Measurements from ENCODE around the gene IFFO2. TPM values are rescaled to one million over a fixed set of nuclear protein-coding genes. Genes with fewer than 3 reads are reported as not detected.

Gene IFFO2
- total and polyA plus RNA-seq, 10 of the 15 experiments (the other 5 are each of a cell fraction or from before 2014, with no cell fraction given): 1.2 to 18.4 (median 6.7) TPM

DNA sequence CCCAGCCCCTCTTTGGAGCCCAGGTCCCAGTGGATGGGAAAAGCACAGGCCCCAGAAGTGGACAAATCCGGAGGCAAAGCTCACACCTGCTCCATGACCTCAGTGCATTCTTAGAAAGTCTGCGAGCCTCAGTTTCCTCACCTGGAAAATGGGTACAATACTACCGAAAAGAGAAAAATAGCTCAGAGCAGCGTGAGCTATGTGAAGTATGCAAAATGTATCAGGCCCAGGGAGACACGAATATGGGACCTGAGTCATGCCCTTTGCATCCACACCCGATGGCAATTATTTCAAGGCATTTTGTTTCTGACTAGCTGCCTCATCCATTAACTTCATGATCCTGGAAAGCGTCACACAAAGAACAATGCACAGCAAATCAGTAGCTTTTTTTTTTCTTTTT lies 63.4 kb downstream of the IFFO2 start:
- RAD21 ChIA-PET (ENCODE audit: unreplicated experiment): interaction anchor here (1.0 kb wide), 1 partner anchor 9 kb away, joined by 3 read pairs; the partner anchor contains the start of gene ALDH4A1

More for the DNA sequence above, 63.4 kb downstream of the IFFO2 start:
- H3K4me3 ChIP-seq: no peak overlapping the region
- H3K4me1 ChIP-seq (ENCODE audit: control insufficient read depth, insufficient read depth, low read length): no peaks in the 10 kb centered on the region
- intact Hi-C loops (cut with micrococcal nuclease; ENCODE audit: unreplicated experiment): no loop called here
- no peak overlapping the region for H3K4me2 ChIP-seq (ENCODE audit: control insufficient read depth, insufficient read depth)
- no peaks in the 10 kb centered on the region for H3K27me3 ChIP-seq (replicated peaks in 1 of 2; ENCODE audit: control insufficient read depth in 2 of 2, insufficient read depth in 2 of 2, low read length in 1 of 2)
- 68% methylated on average over 7 of the region's 7 CpGs for WGBS (ENCODE audit: insufficient coverage, insufficient replicate concordance, low lambda C conversion rate, missing lambda C conversion rate)
- DNase-seq (ENCODE audit: low read depth, low spot score): no peak
- no peak for ATAC-seq
- H2AFZ ChIP-seq (ENCODE audit: control insufficient read depth, low read depth, low read length): no peak overlapping the region
- ChIA-PET CTCF (interaction anchor here (1.0 to 1.8 kb wide), 6 partner anchors 9 to 221 kb away, joined by 3 to 8 read pairs (median 4); no protein-coding TSS in a partner anchor), SMC1A (ENCODE audit: uncharacterized antibody, unreplicated experiment) (interaction anchor here (1.0 kb wide), 1 partner anchor 70 kb away, joined by 3 read pairs; no protein-coding TSS in a partner anchor), POLR2A (interaction anchor here (0.6 kb wide), 1 partner anchor 721 kb away, joined by 3 read pairs; no protein-coding TSS in a partner anchor)
- peaks cover 0 to 1% of the 10 kb centered on the region in 2 experiments; a peak in 1 of 4 replicates for H3K36me3 ChIP-seq (ENCODE audit: control insufficient read depth in 2 of 2, insufficient read depth in 2 of 2, low read length in 1 of 2)
- BruUV-seq (replicated peaks): no TSS peak
- in situ Hi-C loops (cut with MboI): no loop called here
- H3K79me2 ChIP-seq (ENCODE audit: control insufficient read depth, insufficient read depth, low read length): no peaks in the 10 kb centered on the region
- TF ChIP-seq, protein P1, sequence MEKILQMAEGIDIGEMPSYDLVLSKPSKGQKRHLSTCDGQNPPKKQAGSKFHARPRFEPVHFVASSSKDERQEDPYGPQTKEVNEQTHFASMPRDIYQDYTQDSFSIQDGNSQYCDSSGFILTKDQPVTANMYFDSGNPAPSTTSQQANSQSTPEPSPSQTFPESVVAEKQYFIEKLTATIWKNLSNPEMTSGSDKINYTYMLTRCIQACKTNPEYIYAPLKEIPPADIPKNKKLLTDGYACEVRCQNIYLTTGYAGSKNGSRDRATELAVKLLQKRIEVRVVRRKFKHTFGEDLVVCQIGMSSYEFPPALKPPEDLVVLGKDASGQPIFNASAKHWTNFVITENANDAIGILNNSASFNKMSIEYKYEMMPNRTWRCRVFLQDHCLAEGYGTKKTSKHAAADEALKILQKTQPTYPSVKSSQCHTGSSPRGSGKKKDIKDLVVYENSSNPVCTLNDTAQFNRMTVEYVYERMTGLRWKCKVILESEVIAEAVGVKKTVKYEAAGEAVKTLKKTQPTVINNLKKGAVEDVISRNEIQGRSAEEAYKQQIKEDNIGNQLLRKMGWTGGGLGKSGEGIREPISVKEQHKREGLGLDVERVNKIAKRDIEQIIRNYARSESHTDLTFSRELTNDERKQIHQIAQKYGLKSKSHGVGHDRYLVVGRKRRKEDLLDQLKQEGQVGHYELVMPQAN (conservative IDR thresholded peaks at IDR 0.05): no peak
- TF ChIP-seq RUNX3 (IDR thresholded peaks at IDR 0.05; ENCODE audit: low read length) (no peak), MTA2 (IDR thresholded peaks at IDR 0.05; ENCODE audit: low read depth) (no peak), ZZZ3 (IDR thresholded peaks at IDR 0.05; ENCODE audit: control insufficient read depth, insufficient read length, low read depth) (no peak), SP1 (IDR thresholded peaks at IDR 0.05; ENCODE audit: low read depth, low read length) (no peak), CHD4 (IDR thresholded peaks at IDR 0.05) (no peak), BMI1 (IDR thresholded peaks at IDR 0.05; ENCODE audit: borderline replicate concordance) (no peak), KLF5 (IDR thresholded peaks at IDR 0.05; ENCODE audit: partially characterized antibody) (no peak)
- TF ChIP-seq, protein P2, sequence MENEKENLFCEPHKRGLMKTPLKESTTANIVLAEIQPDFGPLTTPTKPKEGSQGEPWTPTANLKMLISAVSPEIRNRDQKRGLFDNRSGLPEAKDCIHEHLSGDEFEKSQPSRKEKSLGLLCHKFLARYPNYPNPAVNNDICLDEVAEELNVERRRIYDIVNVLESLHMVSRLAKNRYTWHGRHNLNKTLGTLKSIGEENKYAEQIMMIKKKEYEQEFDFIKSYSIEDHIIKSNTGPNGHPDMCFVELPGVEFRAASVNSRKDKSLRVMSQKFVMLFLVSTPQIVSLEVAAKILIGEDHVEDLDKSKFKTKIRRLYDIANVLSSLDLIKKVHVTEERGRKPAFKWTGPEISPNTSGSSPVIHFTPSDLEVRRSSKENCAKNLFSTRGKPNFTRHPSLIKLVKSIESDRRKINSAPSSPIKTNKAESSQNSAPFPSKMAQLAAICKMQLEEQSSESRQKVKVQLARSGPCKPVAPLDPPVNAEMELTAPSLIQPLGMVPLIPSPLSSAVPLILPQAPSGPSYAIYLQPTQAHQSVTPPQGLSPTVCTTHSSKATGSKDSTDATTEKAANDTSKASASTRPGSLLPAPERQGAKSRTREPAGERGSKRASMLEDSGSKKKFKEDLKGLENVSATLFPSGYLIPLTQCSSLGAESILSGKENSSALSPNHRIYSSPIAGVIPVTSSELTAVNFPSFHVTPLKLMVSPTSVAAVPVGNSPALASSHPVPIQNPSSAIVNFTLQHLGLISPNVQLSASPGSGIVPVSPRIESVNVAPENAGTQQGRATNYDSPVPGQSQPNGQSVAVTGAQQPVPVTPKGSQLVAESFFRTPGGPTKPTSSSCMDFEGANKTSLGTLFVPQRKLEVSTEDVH (IDR thresholded peaks at IDR 0.05; ENCODE audit: low read depth, partially characterized antibody): no peak
- TF ChIP-seq, protein P3, sequence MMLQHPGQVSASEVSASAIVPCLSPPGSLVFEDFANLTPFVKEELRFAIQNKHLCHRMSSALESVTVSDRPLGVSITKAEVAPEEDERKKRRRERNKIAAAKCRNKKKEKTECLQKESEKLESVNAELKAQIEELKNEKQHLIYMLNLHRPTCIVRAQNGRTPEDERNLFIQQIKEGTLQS (IDR thresholded peaks at IDR 0.05; ENCODE audit: borderline replicate concordance, extremely low read depth, low read depth, low read length): no peak
- TF ChIP-seq, protein P4, sequence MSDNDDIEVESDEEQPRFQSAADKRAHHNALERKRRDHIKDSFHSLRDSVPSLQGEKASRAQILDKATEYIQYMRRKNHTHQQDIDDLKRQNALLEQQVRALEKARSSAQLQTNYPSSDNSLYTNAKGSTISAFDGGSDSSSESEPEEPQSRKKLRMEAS (IDR thresholded peaks at IDR 0.05; ENCODE audit: low read depth, low read length): no peak
- TF ChIP-seq, protein P5, sequence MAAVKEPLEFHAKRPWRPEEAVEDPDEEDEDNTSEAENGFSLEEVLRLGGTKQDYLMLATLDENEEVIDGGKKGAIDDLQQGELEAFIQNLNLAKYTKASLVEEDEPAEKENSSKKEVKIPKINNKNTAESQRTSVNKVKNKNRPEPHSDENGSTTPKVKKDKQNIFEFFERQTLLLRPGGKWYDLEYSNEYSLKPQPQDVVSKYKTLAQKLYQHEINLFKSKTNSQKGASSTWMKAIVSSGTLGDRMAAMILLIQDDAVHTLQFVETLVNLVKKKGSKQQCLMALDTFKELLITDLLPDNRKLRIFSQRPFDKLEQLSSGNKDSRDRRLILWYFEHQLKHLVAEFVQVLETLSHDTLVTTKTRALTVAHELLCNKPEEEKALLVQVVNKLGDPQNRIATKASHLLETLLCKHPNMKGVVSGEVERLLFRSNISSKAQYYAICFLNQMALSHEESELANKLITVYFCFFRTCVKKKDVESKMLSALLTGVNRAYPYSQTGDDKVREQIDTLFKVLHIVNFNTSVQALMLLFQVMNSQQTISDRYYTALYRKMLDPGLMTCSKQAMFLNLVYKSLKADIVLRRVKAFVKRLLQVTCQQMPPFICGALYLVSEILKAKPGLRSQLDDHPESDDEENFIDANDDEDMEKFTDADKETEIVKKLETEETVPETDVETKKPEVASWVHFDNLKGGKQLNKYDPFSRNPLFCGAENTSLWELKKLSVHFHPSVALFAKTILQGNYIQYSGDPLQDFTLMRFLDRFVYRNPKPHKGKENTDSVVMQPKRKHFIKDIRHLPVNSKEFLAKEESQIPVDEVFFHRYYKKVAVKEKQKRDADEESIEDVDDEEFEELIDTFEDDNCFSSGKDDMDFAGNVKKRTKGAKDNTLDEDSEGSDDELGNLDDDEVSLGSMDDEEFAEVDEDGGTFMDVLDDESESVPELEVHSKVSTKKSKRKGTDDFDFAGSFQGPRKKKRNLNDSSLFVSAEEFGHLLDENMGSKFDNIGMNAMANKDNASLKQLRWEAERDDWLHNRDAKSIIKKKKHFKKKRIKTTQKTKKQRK (IDR thresholded peaks at IDR 0.05; ENCODE audit: low read depth, low read length): no peak
- H3K9ac ChIP-seq (ENCODE audit: control insufficient read depth, insufficient read depth, low read length): no peak overlapping the region
- FAIRE-seq: no peak
- H3K27ac ChIP-seq (ENCODE audit: control insufficient read depth, insufficient read depth): no peak overlapping the region
- H4K20me1 ChIP-seq (ENCODE audit: control insufficient read depth, insufficient read depth): no peaks in the 10 kb centered on the region
- H3K9me3 ChIP-seq (replicated peaks; ENCODE audit: control insufficient read depth, insufficient read depth, low read length): no peaks in the 10 kb centered on the region

Data from GM12878 (cell line).